ENCODE measurements around the gene SLC35F5. TPM values are rescaled to one million over a fixed set of nuclear protein-coding genes. Genes with fewer than 3 reads are reported as not detected.
"Not testable (repeated sequence)": the region's sequence is repeated elsewhere in the genome, so short reads cannot be mapped to it uniquely, and the experiment has no call there.

SLC35F5 gene
- total RNA-seq, 2 donors from 2014 or later: 62.5 to 81.9 TPM

DNA sequence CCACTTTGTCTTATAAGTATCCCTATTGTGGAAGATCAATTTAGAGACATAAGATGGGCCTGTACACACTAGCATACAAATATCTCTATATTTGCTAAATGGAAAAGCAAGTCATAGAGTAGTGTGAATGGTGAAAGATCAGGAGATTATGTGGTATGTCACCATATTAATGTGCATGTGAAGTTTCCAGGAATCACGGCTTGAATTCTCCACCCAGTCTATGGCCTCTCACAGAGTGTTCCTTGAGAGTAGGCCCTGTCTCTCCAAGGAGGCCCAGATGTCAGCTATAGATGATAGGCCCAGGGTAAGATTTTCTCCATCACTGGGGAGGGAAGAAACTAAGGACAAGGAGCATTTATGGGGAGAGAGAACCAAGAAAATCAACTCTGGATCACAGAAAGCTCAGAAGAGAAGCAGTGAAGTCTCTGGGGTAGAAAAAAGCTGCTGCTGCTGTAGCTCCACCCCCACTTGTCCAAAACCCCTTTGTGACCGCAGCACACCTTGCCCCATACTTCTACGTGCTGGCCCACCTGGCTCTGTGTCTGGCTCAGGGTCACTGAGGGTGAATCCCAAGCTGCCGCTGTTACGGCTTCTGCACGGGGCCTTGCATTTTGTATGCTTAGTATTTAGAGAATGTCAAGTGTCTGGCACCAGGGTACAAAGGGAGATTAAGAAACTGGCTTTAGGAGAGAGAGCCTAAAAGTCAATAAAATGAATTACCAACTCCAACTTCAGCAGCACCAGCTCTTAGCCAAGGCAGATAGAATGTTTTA is 91.5 kb downstream of the SLC35F5 start:
- intact Hi-C loops (cut with DNase I); DNase-seq (ENCODE audit: low spot score): not testable (repeated sequence)

DNA sequence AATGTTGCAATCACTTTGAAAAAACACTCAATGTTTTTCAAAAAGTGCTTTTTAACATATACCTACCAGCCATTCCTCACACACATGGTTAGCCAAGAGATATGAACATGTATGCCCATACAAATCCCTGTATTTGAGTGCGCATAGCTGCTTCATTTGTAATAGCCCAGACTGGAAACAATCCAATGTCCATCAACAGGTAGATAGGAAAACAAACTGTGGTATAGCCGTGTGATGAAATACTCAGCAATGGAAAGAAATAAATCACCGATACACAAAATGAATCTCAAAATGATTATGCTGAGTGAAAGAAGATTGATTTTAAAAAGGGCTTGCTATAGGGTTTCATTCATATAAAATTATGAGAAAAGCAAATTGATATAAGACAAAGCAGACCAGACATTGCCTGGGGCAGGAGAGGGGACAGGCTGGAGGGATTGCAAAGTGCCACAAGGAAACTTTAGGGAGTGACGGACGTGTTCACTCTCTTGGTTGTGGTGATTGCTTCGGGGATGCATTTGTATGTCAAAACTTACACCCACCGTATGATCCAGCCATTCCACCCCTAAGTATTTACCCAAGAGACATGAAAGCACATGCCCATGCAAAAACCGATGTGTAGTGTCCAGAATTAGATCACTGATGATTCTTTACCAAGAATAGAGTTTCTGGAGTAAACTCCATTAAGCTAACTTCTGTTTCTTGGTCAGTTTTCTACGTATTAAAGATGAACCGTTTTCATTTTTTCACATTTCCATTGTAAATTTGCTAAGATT is 93.0 kb downstream of the SLC35F5 start:
- intact Hi-C loops (cut with DNase I); DNase-seq (ENCODE audit: low spot score): not testable (repeated sequence)

Small RNA genes within 50 kb of the gene (microRNA-seq; reads per million reads assigned to microRNA genes)
- 0 reads per million in 2 donors for gene MIR4782 (ENCODE audit: borderline microRNAs expressed in 2 of 2)

Other genes with a start within 250 kb of the SLC35F5 start
- gene RABL2A, start 129.4 kb downstream of the SLC35F5 start, total RNA-seq: 10 to 100 TPM; 10.8 to 15.3 TPM
- gene ACTR3, start 133.4 kb upstream of the SLC35F5 start, total RNA-seq: 100 to 1,000 TPM; 322 to 408 TPM